MG63 (cell line): ENCODE results near the gene PATJ. TPM values are rescaled to one million over a fixed set of nuclear protein-coding genes. Genes with fewer than 3 reads are reported as not detected.

ENCODE experiments used
- DNase-seq: peaks from one replicate; pipeline ENCODE4 v3.0.0-alpha.2; 2020
- H3K27me3 ChIP-seq: fragments of 250-450 bp; sonication (Bioruptor Pico); 2 replicates; pipeline ENCODE4 v1.5.1; 2020; ENCODE audit warnings: mild to moderate bottlenecking, moderate library complexity
- H3K36me3 ChIP-seq: fragments of 250-450 bp; sonication (Bioruptor Pico); 2 replicates; pipeline ENCODE4 v1.5.1; 2020; ENCODE audit warnings: mild to moderate bottlenecking, moderate library complexity
- H3K4me3 ChIP-seq: fragments of 250-450 bp; sonication (Bioruptor Pico); 2 replicates; pipeline ENCODE4 v1.5.1; 2020; ENCODE audit warnings: mild to moderate bottlenecking, moderate library complexity
- H3K9me3 ChIP-seq: fragments of 250-450 bp; sonication (Bioruptor Pico); 2 replicates; pipeline ENCODE4 v1.5.1; 2020; ENCODE audit warnings: mild to moderate bottlenecking, moderate library complexity
- total RNA-seq: library from RNA; depleted of rRNA; stranded (reverse); fragments of >200 nt; shearing (Covaris generic); gene quantifications from 2 replicates; pipeline ENCODE4 v1.2.3, GENCODE V29; 2014; ENCODE audit warnings: low replicate concordance

The PATJ gene
- total RNA-seq, 1 experiment from 2014 or later, result 2.6 TPM

- no peak for DNase-seq
- H3K9me3 ChIP-seq, result no peaks in the 10 kb centered on the region
- no peak overlapping the region for H3K4me3 ChIP-seq
- no peaks in the 10 kb centered on the region for H3K27me3 ChIP-seq
- no peaks in the 10 kb centered on the region for H3K36me3 ChIP-seq
Measured at GRCh38 chr1:62024690-62025089, 282.4 kb downstream of the PATJ start.

- no peaks in the 10 kb centered on the region for H3K9me3 ChIP-seq
- no peak overlapping the region for H3K4me3 ChIP-seq
- no peak for DNase-seq
- no peaks in the 10 kb centered on the region for H3K36me3 ChIP-seq
- H3K27me3 ChIP-seq, result no peaks in the 10 kb centered on the region
Measured at GRCh38 chr1:62025154-62025553, 282.9 kb downstream of the PATJ start.

GRCh38 chr1:62025892-62026291 is 283.6 kb downstream of the PATJ start:
- H3K27me3 ChIP-seq, result no peaks in the 10 kb centered on the region
- H3K36me3 ChIP-seq, result no peaks in the 10 kb centered on the region
- no peaks in the 10 kb centered on the region for H3K9me3 ChIP-seq
- no peak for DNase-seq
- no peak overlapping the region for H3K4me3 ChIP-seq

- Histone ChIP-seq H3K9me3 (no peaks in the 10 kb centered on the region), H3K36me3 (no peaks in the 10 kb centered on the region), H3K27me3 (no peaks in the 10 kb centered on the region), H3K4me3 (no peak overlapping the region)
- no peak for DNase-seq
Measured at GRCh38 chr1:62029704-62030103, 287.4 kb downstream of the PATJ start.

- no peaks in the 10 kb centered on the region for H3K27me3 ChIP-seq
- H3K36me3 ChIP-seq, result no peaks in the 10 kb centered on the region
- no peaks in the 10 kb centered on the region for H3K9me3 ChIP-seq
- H3K4me3 ChIP-seq, result no peak overlapping the region
- DNase-seq, result no peak
Measured at GRCh38 chr1:62034790-62035189, 292.5 kb downstream of the PATJ start.

- H3K36me3 ChIP-seq, result no peaks in the 10 kb centered on the region
- H3K27me3 ChIP-seq, result no peaks in the 10 kb centered on the region
- H3K9me3 ChIP-seq, result no peaks in the 10 kb centered on the region
- DNase-seq, result no peak
- H3K4me3 ChIP-seq, result no peak overlapping the region
Measured at GRCh38 chr1:62037274-62037673, 295.0 kb downstream of the PATJ start.

GRCh38 chr1:62038594-62039284 is 296.5 kb downstream of the PATJ start:
- Histone ChIP-seq H3K36me3 (no peaks in the 10 kb centered on the region), H3K4me3 (no peak overlapping the region), H3K9me3 (no peaks in the 10 kb centered on the region), H3K27me3 (no peaks in the 10 kb centered on the region)
- DNase-seq, result no peak

GRCh38 chr1:62040450-62040849 is 298.2 kb downstream of the PATJ start:
- no peak for DNase-seq
- Histone ChIP-seq H3K9me3 (no peaks in the 10 kb centered on the region), H3K4me3 (no peak overlapping the region), H3K36me3 (no peaks in the 10 kb centered on the region), H3K27me3 (no peaks in the 10 kb centered on the region)

GRCh38 chr1:62040973-62041372 is 298.7 kb downstream of the PATJ start:
- Histone ChIP-seq H3K9me3 (no peaks in the 10 kb centered on the region), H3K36me3 (no peaks in the 10 kb centered on the region), H3K27me3 (no peaks in the 10 kb centered on the region), H3K4me3 (no peak overlapping the region)
- no peak for DNase-seq

- Histone ChIP-seq H3K9me3 (no peaks in the 10 kb centered on the region), H3K4me3 (no peak overlapping the region), H3K36me3 (no peaks in the 10 kb centered on the region), H3K27me3 (no peaks in the 10 kb centered on the region)
- DNase-seq, result no peak
Measured at GRCh38 chr1:62043154-62043553, 300.9 kb downstream of the PATJ start.

GRCh38 chr1:62045574-62045973 is 303.3 kb downstream of the PATJ start:
- Histone ChIP-seq H3K4me3 (no peak overlapping the region), H3K27me3 (no peaks in the 10 kb centered on the region), H3K9me3 (no peaks in the 10 kb centered on the region), H3K36me3 (no peaks in the 10 kb centered on the region)
- no peak for DNase-seq

GRCh38 chr1:62046927-62047326 is 304.6 kb downstream of the PATJ start:
- DNase-seq, result no peak
- Histone ChIP-seq H3K4me3 (no peak overlapping the region), H3K27me3 (no peaks in the 10 kb centered on the region), H3K9me3 (no peaks in the 10 kb centered on the region), H3K36me3 (no peaks in the 10 kb centered on the region)

GRCh38 chr1:62050165-62050564 is 307.9 kb downstream of the PATJ start:
- Histone ChIP-seq H3K36me3 (no peaks in the 10 kb centered on the region), H3K9me3 (no peaks in the 10 kb centered on the region), H3K4me3 (no peak overlapping the region), H3K27me3 (no peaks in the 10 kb centered on the region)
- no peak for DNase-seq

- H3K27me3 ChIP-seq, result no peaks in the 10 kb centered on the region
- no peaks in the 10 kb centered on the region for H3K36me3 ChIP-seq
- H3K9me3 ChIP-seq, result no peaks in the 10 kb centered on the region
- no peak overlapping the region for H3K4me3 ChIP-seq
- no peak for DNase-seq
Measured at GRCh38 chr1:62052946-62053345, 310.7 kb downstream of the PATJ start.

- Histone ChIP-seq H3K4me3 (no peak overlapping the region), H3K27me3 (no peaks in the 10 kb centered on the region), H3K36me3 (no peaks in the 10 kb centered on the region), H3K9me3 (no peaks in the 10 kb centered on the region)
- DNase-seq, result no peak
Measured at GRCh38 chr1:62054188-62054587, 311.9 kb downstream of the PATJ start.

- DNase-seq, result no peak
- no peaks in the 10 kb centered on the region for H3K27me3 ChIP-seq
- H3K4me3 ChIP-seq, result no peak overlapping the region
- H3K36me3 ChIP-seq, result no peaks in the 10 kb centered on the region
- no peaks in the 10 kb centered on the region for H3K9me3 ChIP-seq
Measured at GRCh38 chr1:62057230-62057629, 314.9 kb downstream of the PATJ start.

GRCh38 chr1:62057641-62058290 is 315.5 kb downstream of the PATJ start:
- Histone ChIP-seq H3K36me3 (no peaks in the 10 kb centered on the region), H3K4me3 (no peak overlapping the region), H3K9me3 (no peaks in the 10 kb centered on the region), H3K27me3 (no peaks in the 10 kb centered on the region)
- no peak for DNase-seq

- Histone ChIP-seq H3K27me3 (no peaks in the 10 kb centered on the region), H3K4me3 (no peak overlapping the region), H3K9me3 (no peaks in the 10 kb centered on the region), H3K36me3 (no peaks in the 10 kb centered on the region)
- DNase-seq, result no peak
Measured at GRCh38 chr1:62058956-62059355, 316.7 kb downstream of the PATJ start.
